ENCODE measurements around the gene SMC4. TPM values are rescaled to one million over a fixed set of nuclear protein-coding genes. Genes with fewer than 3 reads are reported as not detected.

SMC4 gene
- total and polyA plus RNA-seq, 2 experiments from 2014 or later, result 49.6 to 55.4 TPM

DNA sequence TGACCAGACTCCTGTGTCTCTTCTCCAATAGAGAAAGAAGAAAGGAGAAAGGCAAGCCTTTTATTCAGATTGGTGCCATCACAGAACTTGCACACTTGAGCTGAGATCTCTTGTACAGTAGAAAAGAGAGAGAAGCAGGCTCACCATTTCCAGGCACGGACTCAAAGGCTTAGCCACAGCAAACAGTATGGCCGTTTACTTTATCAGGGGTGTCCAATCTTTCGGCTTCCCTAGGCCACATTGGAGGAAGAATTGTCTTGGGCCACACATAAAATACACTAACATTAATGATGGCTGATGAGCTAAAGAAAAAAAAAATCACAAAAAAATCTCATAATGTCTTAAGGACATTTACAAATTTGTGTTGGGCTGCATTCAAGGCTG is 5.4 kb upstream of the SMC4 start:
- no peak overlapping the region for H3K27ac ChIP-seq
- no peaks in the 10 kb centered on the region for H4K20me1 ChIP-seq (ENCODE audit: insufficient read depth, poor library complexity, severe bottlenecking)
- H3K9me2 ChIP-seq (replicated peaks; ENCODE audit: insufficient read depth), result no peaks in the 10 kb centered on the region
- TF ChIP-seq EZH2phosphoT487 (IDR thresholded peaks at IDR 0.05; ENCODE audit: low read depth, severe bottlenecking, unreplicated experiment) (no peak), EZH2 (IDR thresholded peaks at IDR 0.05; ENCODE audit: borderline replicate concordance) (no peak), CTCF (IDR thresholded peaks at IDR 0.05; ENCODE audit: poor library complexity) (no peak)
- no peak overlapping the region for H2AFZ ChIP-seq
- peaks cover 45% of the 10 kb centered on the region for H3K79me2 ChIP-seq
- 84% methylated on average over 3 of the region's 3 CpGs for WGBS (ENCODE audit: low lambda C conversion rate, missing lambda C conversion rate)
- no peaks in the 10 kb centered on the region for H3K27me3 ChIP-seq
- no peaks in the 10 kb centered on the region for H3K4me1 ChIP-seq (ENCODE audit: insufficient read depth)
- no peak overlapping the region for H3K4me3 ChIP-seq
- no peaks in the 10 kb centered on the region for H3K9me3 ChIP-seq (ENCODE audit: low read depth)
- H3K36me3 ChIP-seq (replicated peaks; ENCODE audit: insufficient read depth, low read depth), result no peaks in the 10 kb centered on the region
- DNase-seq (ENCODE audit: low spot score), result no peak
- no peak overlapping the region for H3K4me2 ChIP-seq

DNA sequence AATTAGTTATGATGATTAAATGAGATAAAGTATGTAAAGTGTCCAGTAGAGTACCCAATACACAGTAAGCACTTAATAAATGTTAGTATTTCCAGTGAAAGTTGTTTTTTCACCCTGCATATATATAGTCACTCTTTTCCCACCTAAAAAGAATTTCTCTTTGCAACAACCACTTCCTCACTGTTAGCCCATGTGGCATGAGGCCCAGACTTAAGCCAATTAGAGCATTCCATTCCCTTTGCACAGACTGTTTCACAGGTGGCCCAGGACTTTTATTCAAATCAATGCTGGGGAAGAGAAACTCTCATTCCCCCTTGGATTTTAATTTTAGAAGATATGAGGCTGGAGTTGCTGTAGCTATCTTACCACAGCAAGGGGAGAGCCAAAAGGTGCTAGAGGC is 4.2 kb upstream of the SMC4 start:
- Histone ChIP-seq H3K27me3 (no peaks in the 10 kb centered on the region), H3K79me2 (peaks cover 49% of the 10 kb centered on the region), H4K20me1 (ENCODE audit: insufficient read depth, poor library complexity, severe bottlenecking) (no peaks in the 10 kb centered on the region), H2AFZ (no peak overlapping the region), H3K4me1 (ENCODE audit: insufficient read depth) (no peaks in the 10 kb centered on the region), H3K4me2 (no peak overlapping the region), H3K4me3 (no peak overlapping the region), H3K36me3 (replicated peaks; ENCODE audit: insufficient read depth, low read depth) (no peaks in the 10 kb centered on the region), H3K27ac (no peak overlapping the region), H3K9me3 (ENCODE audit: low read depth) (no peaks in the 10 kb centered on the region), H3K9me2 (replicated peaks; ENCODE audit: insufficient read depth) (no peaks in the 10 kb centered on the region)
- no peak for DNase-seq (ENCODE audit: low spot score)
- TF ChIP-seq EZH2 (IDR thresholded peaks at IDR 0.05; ENCODE audit: borderline replicate concordance) (no peak), EZH2phosphoT487 (IDR thresholded peaks at IDR 0.05; ENCODE audit: low read depth, severe bottlenecking, unreplicated experiment) (no peak), CTCF (IDR thresholded peaks at IDR 0.05; ENCODE audit: poor library complexity) (no peak)

DNA sequence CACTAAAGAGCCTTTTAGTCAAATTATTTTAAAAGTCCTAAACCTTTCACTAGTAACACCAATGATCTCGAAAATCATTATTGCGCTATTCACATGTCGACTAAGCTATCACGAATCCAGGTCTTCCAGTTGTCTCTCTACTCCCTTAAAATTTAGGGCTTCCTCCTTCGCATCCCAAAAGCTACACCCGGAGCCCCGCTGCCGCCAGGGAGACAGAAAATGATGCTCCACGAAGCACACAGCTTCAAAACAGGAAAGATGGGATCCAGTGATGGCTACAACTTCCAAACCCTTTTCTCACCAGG is 678 bp upstream of the SMC4 start:
- H3K27me3 ChIP-seq, result no peaks in the 10 kb centered on the region
- H3K36me3 ChIP-seq (replicated peaks; ENCODE audit: insufficient read depth, low read depth), result no peaks in the 10 kb centered on the region
- H3K9me2 ChIP-seq (replicated peaks; ENCODE audit: insufficient read depth), result no peaks in the 10 kb centered on the region
- H3K4me1 ChIP-seq (ENCODE audit: insufficient read depth), result peaks cover 6% of the 10 kb centered on the region
- peak overlapping the region; percentile 77 for H3K4me2 ChIP-seq
- no peaks in the 10 kb centered on the region for H3K9me3 ChIP-seq (ENCODE audit: low read depth)
- H4K20me1 ChIP-seq (ENCODE audit: insufficient read depth, poor library complexity, severe bottlenecking), result no peaks in the 10 kb centered on the region
- TF ChIP-seq EZH2phosphoT487 (IDR thresholded peaks at IDR 0.05; ENCODE audit: low read depth, severe bottlenecking, unreplicated experiment), result no peak
- no peak for TF ChIP-seq EZH2 (IDR thresholded peaks at IDR 0.05; ENCODE audit: borderline replicate concordance)
- no peak for TF ChIP-seq CTCF (IDR thresholded peaks at IDR 0.05; ENCODE audit: poor library complexity)
- peaks cover 68% of the 10 kb centered on the region for H3K79me2 ChIP-seq
- no peak for DNase-seq (ENCODE audit: low spot score)
- H3K27ac ChIP-seq, result peak overlapping the region; percentile 75
- peak overlapping the region; percentile 50 for H2AFZ ChIP-seq
- peak overlapping the region; percentile 45 for H3K4me3 ChIP-seq
- under 1% methylated on average over 9 of the region's 9 CpGs for WGBS (ENCODE audit: low lambda C conversion rate, missing lambda C conversion rate)

Data from hepatocyte (in vitro differentiated cells).